GM18951 (cell line): ENCODE results near the gene PTCRA.
"Not testable (repeated sequence)": the region's sequence is repeated elsewhere in the genome, so short reads cannot be mapped to it uniquely, and the experiment has no call there.

ENCODE experiments used
- POLR2A ChIP-seq: IDR thresholded peaks from 4 replicates; pipeline ENCODE4 v1.6.1; 2011; ENCODE audit warnings: mild to moderate bottlenecking; ENCODE audit not compliant: insufficient read length, insufficient read depth; ENCODE audit errors: extremely low read depth
- in situ Hi-C: fragments of 300-500 bp; cut with MboI; formaldehyde crosslinking; loops from one replicate; pipeline ENCODE4 v1.12.0; 2022; ENCODE audit warnings: low sequenced_read_pairs, mixed read lengths, inconsistent platforms; ENCODE audit not compliant: unreplicated experiment

PTCRA gene

DNA sequence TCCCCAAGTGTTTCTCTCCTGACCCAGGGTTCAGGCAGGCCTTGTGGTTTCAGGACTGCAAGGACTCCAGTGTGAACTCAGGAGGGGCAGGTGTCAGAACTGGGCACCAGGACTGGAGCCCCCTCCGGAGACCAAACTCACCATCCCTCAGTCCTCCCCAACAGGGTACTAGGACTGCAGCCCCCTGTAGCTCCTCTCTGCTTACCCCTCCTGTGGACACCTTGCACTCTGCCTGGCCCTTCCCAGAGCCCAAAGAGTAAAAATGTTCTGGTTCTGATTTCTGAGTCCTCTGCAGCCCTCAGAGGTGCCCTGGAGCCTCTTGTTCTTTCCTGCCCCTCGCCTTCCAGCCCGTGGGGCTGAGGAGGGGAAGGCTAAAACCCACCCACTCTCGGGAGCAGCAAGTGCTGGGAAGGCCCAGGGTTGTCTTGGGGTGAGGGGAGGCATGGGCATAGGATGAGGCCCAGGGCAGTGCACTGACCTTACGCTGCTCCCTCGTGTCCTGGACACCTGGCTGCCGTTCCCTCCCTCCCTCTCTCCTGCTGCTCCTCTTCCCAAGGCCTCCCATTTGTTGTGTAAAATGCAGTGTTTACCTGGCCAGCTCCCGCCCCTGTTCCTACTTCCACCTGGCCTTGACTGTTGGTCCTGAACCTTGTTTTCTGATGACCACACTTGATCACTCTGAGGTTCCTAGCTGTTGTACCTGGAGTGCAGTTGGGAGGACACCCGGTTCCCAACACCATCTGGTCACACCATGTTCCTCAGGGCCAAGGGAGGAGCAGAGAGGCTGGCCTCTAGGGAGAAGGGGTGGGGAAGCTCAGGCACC lies 23.3 kb downstream of the PTCRA start:
- TF ChIP-seq POLR2A, result no peak
- in situ Hi-C loops, result no loop called here

DNA sequence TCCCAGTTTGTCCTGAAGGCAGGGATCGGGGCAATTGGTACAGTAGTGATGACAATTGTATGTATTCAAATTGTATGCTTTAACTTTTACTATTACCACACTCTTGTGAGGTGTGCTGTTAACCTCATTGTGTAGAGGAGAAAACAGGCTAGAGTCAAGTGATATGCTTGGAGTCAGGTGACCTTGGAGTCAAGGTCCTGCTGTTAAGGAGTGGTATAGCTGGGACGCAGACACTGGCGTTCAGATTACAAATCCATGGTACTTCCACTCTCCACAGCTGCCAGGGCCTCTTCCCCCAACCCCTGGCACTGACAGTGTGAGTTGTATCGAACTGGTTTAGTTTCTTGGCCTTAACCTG lies 23.9 kb downstream of the PTCRA start:
- no peak for TF ChIP-seq POLR2A
- in situ Hi-C loops, result no loop called here

DNA sequence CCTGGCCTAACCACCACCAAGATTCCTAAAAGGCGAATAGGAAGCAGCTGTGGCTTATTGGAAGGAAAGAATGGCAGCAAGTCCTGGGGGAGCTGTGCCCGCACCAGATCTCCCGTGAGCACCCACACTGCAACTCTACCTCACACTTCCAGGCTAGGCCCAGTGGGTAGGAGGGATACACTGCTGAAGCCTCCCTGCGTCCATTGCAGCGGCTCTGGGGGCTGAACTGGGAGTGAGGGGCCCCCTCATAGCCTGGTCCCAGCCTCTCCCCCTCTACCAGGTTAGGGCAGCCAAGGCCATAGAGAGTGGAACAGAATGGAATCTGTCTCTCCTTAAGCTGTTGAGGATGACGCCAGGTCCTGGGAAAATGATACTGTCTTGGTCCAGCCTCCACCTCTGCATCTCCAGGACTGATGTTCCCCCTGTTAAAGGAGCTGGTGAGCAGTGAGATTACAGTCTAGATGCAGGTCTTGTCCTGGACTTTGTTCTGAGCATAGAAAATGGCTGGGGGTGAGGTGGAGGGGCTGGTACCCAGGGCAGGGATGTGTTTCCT lies 24.7 kb downstream of the PTCRA start:
- in situ Hi-C loops, result no loop called here
- TF ChIP-seq POLR2A, result no peak

DNA sequence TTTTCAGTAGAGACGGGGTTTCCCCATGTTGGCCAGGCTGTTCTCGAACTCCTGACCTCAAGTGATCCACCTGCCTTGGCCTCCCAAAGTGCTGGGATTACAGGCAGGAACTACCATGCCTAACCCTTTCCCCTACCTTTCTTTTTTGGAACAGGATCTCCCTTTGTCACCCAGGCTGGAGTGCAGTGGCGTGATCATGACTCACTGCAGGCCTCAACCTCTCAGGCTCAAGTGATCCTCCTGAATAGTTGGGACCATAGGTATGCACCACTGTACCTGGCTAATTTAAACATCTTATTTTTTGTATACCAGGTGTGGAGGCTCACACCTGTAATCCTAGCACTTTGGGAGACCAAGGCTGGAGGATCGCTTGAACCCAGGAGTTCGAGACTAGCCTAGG lies 25.5 kb downstream of the PTCRA start:
- in situ Hi-C loops, result not testable (repeated sequence)

DNA sequence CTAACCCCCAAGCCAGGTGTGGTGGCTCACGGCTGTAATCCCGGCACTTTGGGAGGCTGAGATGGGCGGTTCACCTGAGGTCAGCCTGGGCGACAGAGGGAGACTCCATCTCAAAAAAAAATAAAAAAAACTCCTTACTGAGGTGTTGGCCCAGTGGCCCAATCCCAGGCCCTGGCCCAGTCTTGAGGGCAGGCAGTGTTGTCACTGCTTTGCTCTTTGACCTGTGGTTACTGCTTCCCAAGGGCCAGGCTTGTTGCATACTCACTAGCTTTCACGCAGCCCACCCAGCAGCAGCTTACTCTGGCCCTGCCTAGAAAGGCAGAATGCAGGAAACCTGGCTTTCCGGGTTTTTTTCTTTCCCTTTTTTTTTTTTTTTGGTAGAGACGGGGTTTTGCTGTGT lies 26.6 kb downstream of the PTCRA start:
- no peak for TF ChIP-seq POLR2A
- in situ Hi-C loops, result no loop called here

DNA sequence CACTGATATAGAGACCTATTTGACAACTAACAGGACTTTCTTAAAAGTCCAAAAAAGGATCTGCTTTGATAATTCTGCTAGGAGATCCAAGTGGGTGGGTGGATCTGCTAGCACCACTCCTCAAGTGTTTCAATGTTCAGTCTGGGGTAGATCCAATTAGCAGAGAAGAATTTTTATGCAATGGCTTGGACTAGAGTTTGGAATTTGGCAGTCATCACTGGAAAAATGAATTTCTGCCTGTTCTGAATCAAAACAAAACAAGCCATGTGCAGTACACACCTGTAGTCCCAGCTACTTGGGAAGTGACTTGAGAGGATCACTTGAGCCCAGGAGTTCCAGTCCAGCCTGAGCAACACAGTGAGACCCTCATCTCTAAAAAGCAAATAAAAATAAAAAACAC lies 32.1 kb downstream of the PTCRA start:
- in situ Hi-C loops, result no loop called here

DNA sequence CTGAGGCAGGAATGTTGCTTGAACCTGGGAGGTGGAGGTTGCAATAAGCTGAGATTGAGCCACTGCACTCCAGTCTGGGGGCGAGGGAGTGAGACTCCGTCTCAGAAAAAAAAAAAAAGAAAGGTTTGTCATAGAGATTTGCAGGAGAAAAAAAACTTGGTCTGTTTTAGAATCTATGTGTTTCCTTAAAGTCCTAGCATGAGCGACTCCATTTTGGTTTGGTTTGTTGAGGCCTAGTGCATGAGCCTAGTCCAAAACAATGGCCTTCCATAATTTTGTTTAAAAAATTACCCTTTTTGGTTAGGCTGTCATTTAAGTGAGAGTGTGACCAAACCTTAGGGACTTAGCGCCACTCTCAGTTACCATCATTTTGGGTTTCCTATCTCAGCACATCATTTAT lies 36.5 kb downstream of the PTCRA start:
- no peak for TF ChIP-seq POLR2A
- in situ Hi-C loops, result no loop called here

More for the DNA sequence above, 32.1 kb downstream of the PTCRA start:
- no peak for TF ChIP-seq POLR2A

DNA sequence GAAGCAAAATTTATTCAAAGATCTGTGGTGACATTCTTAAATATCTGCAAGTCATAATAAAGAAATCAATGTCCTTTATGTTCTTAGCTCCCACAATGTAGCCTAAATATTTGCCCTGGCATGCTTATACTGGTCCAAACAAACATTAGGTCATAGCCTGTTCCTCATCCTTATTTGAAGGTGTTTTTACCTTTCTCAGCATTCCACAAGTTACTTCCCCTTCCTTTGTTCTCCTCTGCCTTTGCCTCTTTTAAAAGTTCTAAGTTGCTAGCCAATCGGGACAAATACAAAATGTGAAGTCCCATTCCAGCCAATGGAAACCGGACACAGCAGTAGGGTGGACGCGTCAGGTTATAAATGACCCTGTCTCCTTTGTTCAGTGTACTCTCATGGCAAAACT lies 38.6 kb downstream of the PTCRA start:
- in situ Hi-C loops, result not testable (repeated sequence)

DNA sequence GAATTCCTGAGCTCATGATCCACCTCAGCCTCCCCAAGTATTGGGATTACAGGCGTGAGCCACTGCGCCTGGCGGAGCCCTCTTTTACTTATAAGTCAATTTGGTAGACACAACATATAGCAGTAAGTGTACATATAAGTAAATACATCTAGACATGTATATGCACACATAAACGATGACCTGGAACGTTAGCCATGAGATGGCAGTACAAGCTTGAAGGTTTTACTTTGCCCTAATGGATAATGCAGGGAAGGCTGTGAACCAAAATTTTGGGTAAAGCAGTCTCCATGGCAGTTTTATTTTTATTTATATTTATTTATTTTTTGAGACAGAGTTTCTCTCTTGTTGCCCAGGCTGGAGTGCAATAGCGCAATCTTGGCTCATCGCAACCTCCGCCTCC lies 42.3 kb downstream of the PTCRA start:
- in situ Hi-C loops, result no loop called here
- TF ChIP-seq POLR2A, result no peak

DNA sequence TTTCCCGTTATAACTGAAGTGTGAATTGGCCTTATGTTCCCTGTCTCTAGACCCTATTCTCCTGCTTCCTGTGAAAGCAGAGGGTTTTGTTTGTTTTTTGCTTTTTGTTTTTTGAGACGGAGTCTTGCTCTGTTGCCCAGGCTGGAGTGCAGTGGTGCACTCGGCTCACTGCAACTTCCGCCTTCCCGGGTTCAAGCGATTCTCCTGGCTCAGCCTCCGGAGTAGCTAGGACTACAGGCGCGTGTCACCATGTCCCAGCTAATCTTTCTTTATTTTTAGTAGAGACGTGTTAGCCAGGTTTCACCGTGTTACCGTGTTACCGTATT lies 44.0 kb downstream of the PTCRA start:
- no peak for TF ChIP-seq POLR2A
- in situ Hi-C loops, result no loop called here

DNA sequence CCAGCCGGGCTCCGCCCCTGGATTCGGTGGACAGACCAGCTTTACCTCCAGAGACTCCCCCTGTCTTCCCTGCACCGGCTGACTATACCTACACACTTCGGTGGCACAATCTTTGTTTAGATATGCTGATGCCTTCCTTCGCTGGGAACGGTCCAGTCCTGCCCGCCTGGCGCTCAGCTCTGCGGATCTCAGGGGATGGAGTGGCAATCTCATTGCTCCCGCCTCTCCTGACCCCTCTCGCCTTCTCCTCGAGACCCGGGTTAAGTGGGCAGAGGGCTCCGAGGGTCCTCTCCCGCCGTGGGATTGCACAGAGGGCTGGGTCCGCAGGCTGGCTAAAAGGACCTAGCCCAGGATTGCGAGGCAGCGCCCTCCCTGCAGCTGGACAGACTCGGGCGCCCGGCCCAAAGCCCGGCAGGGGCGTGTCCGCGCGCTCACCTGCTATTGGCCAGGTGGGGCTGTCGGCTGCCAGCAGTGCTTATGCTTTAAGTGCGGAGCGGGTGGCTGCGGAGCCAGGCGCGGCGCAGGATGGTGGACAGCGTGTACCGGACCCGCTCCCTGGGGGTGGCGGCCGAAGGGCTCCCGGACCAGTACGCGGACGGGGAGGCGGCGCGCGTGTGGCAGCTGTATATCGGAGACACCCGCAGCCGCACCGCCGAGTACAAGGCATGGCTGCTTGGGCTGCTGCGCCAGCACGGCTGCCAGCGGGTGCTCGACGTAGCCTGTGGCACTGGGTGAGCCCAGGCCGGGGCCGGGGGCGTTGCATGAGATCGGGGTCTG lies 44.6 kb downstream of the PTCRA start, which contains the start of gene GNMT:
Gene GNMT, plus strand, starts transcription at position 512 of the 777 bp plus-strand sequence. Its CDS starts 14 bp downstream, at position 526.
- in situ Hi-C loops, result no loop called here
- TF ChIP-seq POLR2A, result no peak

DNA sequence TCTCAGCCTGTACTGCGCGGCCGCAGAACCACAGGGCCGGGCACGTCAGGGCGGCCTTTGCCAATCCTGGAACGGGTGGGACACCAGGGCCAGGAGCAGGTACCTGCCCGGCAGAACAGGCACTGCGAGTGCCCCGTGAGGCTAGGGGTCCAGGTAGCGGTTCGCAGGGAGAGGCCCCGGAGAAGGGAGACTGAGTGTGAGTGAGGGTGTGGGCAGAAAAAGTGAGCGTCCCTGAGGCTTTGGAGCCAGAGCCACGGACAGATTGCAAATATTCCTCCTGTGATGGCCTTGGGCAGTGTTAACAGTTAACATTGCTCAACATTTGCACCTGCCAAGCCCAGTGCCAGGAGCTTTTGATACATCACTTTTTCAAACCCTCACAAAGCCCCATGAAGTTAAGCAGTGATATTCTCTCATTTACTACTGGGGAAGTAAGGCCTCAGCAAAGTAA lies 45.2 kb downstream of the PTCRA start:
- in situ Hi-C loops, result no loop called here
- no peak for TF ChIP-seq POLR2A

DNA sequence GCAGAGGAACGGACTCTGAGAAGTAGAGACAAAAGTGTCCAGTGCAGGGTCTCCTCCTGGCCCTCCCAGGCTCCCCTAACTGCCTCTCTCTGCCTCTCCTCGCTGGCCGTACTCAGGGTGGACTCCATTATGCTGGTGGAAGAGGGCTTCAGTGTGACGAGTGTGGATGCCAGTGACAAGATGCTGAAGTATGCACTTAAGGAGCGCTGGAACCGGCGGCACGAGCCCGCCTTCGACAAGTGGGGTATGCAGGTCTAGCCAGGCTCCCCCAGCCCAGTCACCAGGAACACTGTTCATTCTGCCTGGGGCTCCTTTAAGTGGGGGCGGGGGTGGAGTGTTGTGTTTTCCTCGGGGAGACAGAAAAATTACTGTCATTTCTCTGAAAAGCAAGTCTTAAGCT lies 46.2 kb downstream of the PTCRA start:
- in situ Hi-C loops, result no loop called here
- no peak for TF ChIP-seq POLR2A
